Measurements from ENCODE around the gene PNCK. TPM values are rescaled to one million over a fixed set of nuclear protein-coding genes. Genes with fewer than 3 reads are reported as not detected.

The PNCK gene
- total and polyA plus RNA-seq, 9 donors: 0.51 to 5.9 (median 1.3) TPM; not detected in 1

DNA sequence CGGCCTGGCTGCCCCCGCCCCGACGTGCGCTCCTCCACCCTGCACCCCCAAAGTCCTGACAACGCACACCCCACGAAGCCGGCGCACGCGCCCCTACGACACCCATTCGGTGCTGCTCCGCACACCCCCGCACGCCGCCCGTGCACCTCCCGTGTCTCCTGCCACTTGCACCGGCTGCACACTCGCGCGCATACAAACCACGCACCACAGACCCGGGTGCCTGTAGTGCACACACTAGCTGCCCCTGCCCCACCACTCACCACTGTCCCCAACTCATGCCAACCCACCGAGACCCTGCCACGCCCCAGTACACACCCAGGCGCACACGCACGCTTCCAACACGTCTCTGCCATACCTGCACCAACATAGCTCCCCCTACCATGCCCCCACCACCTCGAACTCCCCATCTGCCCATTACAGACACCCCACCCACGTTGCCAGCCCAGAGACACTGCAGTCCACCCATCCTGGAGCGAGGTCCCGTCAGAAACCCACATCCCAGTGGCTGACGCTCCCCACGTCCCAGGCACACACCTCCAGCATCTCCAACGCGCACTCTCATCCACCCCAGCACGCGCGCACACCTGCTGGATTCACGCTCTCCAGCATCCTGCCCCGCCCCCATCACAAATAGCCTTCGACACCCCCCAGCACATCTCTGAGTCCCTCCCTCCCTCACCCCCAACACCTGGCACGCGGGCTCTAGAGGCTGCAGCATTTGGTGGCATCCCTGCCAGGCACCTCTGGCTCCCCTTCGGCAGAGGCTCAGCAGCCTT is 30.8 kb downstream of the PNCK start:
- Histone ChIP-seq H3K9me3 (no peaks in the 10 kb centered on the region), H3K27me3 (no peaks in the 10 kb centered on the region), H3K4me3 (no peak overlapping the region), H3K27ac (no peak overlapping the region), H3K36me3 (no peaks in the 10 kb centered on the region), H3K4me1 (ENCODE audit: insufficient read depth) (no peaks in the 10 kb centered on the region)
- TF ChIP-seq EP300 (IDR thresholded peaks at IDR 0.05): no peak
- TF ChIP-seq CTCF (IDR thresholded peaks at IDR 0.05): no peak
- TF ChIP-seq POLR2A (IDR thresholded peaks at IDR 0.05): no peak
- 30 to 45% (median 41%) methylated on average over 41 to 48 of the region's 48 CpGs for WGBS, 3 donors
- intact Hi-C loops (cut with DNase I): no loop called here
- DNase-seq: peak in 2 of 5 donors; percentile 3 to 25

GRCh38 chrX:153642051-153642654 is 31.5 kb downstream of the PNCK start:
- no peak overlapping the region for H3K4me3 ChIP-seq
- no peaks in the 10 kb centered on the region for H3K9me3 ChIP-seq
- no peaks in the 10 kb centered on the region for H3K27me3 ChIP-seq
- WGBS, 3 donors: 20 to 32% (median 32%) methylated on average over 47 to 62 of the region's 62 CpGs
- H3K27ac ChIP-seq: no peak overlapping the region
- H3K4me1 ChIP-seq (ENCODE audit: insufficient read depth): no peaks in the 10 kb centered on the region
- intact Hi-C loops (cut with DNase I): no loop called here
- TF ChIP-seq EP300 (IDR thresholded peaks at IDR 0.05): no peak
- peak in 1 of 5 donors; percentile 33 for DNase-seq
- H3K36me3 ChIP-seq: no peaks in the 10 kb centered on the region

- intact Hi-C loops (cut with DNase I): no loop called here
Measured at GRCh38 chrX:153641627-153642026, 32.0 kb downstream of the PNCK start.

DNA sequence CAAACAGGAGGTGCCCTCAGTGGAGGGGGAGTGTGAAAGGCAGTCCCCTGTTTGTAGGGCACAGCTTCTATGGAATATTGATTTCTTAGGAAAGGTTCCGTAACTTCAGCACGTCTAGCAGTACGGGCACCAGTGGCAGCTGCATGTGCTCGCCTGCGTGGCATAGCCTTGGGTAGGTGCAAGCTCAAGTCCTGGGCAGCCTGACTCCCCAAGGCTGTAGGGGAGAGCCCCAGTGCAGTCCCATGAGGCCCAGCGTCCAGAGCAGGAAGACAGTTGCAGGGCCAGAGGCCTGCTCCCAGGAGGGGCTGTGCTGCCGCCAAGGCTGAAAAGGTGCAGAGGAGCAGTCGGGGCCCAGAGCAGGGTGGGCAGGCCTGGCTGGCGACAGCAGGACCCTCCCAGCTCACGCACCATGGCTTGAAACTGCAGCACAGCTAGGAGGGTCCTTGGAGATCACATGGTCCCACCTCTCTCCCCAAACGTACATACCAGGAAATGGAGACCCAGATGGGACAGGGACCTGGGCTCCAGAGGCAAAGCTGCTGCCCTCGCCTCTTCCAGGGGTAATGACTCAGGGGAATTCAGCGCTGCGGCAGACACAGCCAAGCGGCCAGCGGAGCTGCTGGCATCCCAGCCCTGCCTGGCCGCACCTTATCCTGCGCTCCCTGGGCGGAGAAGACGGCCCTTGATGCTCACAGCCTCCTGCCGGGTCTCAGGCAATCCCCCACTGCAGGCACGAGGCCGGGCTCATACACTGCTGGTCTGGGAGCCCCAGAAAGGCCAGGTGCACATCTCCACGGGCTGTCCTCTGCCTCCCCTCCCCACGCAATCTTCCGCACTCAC is 32.7 kb downstream of the PNCK start:
- intact Hi-C loops (cut with DNase I): no loop called here
- Histone ChIP-seq H3K27ac (no peak overlapping the region), H3K27me3 (no peaks in the 10 kb centered on the region), H3K4me1 (ENCODE audit: insufficient read depth) (no peaks in the 10 kb centered on the region), H3K4me3 (no peak overlapping the region), H3K9me3 (no peaks in the 10 kb centered on the region), H3K36me3 (no peaks in the 10 kb centered on the region)
- TF ChIP-seq EP300 (IDR thresholded peaks at IDR 0.05) (no peak), CTCF (IDR thresholded peaks at IDR 0.05) (no peak), POLR2A (IDR thresholded peaks at IDR 0.05) (no peak)
- no peak for DNase-seq
- WGBS, 3 donors: 74 to 75% (median 74%) methylated on average over 26 of the region's 26 CpGs

More at GRCh38 chrX:153641627-153642026, 32.0 kb downstream of the PNCK start:
- 27 to 36% (median 33%) methylated on average over 8 of the region's 8 CpGs for WGBS, 3 donors
- TF ChIP-seq CTCF (IDR thresholded peaks at IDR 0.05) (no peak), POLR2A (IDR thresholded peaks at IDR 0.05) (no peak), EP300 (IDR thresholded peaks at IDR 0.05) (no peak)
- Histone ChIP-seq H3K4me3 (no peak overlapping the region), H3K9me3 (no peaks in the 10 kb centered on the region), H3K36me3 (no peaks in the 10 kb centered on the region), H3K4me1 (ENCODE audit: insufficient read depth) (no peaks in the 10 kb centered on the region), H3K27ac (no peak overlapping the region), H3K27me3 (no peaks in the 10 kb centered on the region)
- DNase-seq: no peak
